Stimulated activated CD8-positive, alpha-beta memory T cell treated with anti-CD3 and anti-CD28 coated beads, Interleukin-7, amount 100 ng/mL, for 48 hours (primary cell): ENCODE data around the gene WDR88.
A peak's percentile ranks its signal among the peaks of the same experiment; 100 is the strongest.
"Not testable (repeated sequence)": the region's sequence is repeated elsewhere in the genome, so short reads cannot be mapped to it uniquely, and the experiment has no call there.

Experiments used
- DNase-seq, 2 donors: peaks; one replicate each; pipeline ENCODE4 v3.0.0-alpha.2; 2020; ENCODE audit warnings: low read depth in 1 of 2; ENCODE audit errors: extremely low read depth in 1 of 2

Gene WDR88

DNA sequence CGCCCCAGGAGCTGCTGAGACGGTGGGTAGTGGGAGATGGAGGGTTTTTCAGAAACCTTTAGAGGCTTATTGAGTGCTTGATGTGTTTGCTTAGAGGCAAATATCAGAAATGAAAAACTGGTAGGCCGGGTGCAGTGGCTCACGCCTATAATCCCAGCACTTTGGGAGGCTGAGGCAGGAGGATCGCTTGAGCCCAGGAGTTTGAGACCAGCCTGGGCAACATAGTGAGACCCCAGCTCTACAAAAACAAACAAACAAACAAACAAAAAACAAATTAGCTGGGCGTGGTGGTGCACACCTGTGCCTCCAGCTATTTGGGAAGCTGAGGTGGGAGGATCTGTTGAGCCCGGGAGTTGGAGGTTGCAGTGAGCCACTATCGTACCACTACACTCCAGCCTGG is 5.2 kb upstream of the WDR88 start:
- DNase-seq: not testable (repeated sequence)

DNA sequence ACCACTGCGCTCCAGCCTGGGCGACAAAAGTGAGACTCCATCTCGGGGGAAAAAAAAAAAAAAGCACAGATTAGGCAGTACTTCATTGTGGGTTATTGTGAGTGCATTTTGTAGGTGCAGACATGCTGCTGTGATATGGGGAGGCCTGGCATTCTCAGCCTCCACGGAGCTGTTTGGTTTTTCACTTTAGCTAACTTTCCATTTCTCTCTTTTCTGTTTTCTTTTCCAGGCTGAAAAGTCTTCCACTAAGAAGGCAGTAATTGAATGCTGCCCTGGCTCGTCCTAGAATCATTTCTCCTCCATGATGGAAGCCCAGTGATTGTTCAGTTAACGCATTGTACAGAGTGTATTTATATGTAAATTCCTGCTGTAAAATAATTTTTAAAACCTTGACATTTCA is 2.0 kb upstream of the WDR88 start:
- DNase-seq: no peak

DNA sequence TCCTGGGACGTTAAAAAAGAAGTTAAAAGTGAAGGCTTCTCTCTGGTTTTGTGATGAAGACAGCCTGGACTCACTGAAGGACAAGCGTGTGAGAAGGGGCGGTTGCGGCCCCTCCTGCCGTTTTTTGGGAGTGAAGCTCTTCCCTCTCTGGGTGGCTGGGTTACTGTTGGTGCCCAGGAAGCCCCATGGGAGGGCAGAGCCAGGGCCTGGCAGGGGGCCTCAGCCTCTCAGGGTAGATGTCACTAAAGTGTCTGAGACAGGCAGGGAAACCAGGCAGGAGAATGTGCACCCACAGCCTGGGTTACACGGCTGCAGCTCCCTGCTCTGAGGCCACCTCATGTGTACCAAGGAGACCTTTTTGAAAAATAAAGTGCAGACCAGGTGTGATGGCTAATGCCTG is 1.5 kb upstream of the WDR88 start:
- DNase-seq: no peak

DNA sequence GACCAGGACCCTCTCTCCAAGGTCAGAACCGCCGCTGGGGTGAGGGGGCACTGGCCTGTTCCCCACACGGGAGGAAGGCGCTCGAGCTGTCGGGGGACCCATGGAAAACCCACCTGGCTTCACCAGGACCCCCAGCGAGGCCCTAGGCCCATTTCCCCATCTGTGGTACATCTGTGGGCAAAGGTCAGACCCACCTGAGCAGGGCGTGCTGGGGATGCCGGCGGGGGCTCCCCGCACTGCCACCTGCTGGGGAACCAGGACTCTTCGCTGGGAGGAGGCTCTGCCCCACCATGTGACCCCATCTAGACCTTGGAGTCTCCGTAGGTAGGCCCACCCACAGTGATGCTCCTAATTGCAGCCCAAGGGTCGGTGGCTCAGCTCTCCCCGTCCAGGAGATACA is 511 bp downstream of the WDR88 start:
- DNase-seq: no peak

DNA sequence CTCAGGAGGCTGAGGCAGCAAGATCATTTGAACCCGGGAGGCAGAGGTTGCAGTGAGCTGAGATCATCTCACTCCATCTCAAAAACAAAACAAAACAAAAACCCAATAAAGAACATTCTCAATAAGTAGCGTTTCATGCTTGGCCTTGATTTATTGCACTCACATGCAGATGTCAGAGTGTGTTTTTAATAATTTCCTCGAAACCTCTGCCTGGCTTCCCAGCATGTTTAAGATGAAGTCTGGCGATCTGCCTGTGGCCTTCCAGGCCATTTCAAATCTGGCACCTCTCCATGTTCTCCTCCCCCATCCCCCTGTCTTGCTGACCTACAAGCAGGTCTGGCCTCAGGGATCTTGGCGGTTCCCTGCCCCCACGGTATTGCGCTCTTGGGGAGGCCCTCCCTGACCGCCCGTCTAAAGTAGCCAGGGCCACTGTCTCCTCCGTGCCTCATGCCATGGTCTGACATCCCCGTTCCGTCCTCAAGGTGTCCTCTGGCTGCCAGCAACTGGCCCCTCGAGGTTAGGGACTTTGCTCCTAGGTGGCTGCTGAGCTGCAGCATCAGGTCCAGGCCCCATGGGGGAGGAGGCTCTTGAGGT is 1.6 kb downstream of the WDR88 start:
- DNase-seq: no peak

DNA sequence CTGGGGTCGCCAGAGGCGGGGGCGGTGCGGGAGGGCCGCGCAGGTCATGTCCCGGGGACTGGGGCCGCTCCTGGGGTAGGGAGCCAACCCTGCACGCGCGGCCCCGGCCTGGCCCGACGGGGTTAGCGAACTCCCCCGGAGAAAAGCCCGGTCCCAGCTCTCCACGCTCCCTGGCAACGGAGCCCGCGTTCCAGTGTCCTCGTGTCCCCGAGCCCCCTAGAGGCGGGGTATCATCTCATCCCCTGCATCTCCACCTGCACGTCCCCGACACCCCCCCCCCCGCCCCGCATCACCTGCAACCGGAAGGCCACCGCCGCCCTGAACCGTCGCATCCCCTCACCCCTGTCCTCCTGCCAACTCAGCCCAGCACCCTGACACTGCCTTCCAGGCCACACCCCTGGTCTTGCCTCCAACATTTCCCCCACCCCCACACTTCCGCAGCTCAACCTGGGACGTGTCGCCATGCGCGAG is 2.7 kb downstream of the WDR88 start:
- peak; percentile 18 to 56 for DNase-seq

DNA sequence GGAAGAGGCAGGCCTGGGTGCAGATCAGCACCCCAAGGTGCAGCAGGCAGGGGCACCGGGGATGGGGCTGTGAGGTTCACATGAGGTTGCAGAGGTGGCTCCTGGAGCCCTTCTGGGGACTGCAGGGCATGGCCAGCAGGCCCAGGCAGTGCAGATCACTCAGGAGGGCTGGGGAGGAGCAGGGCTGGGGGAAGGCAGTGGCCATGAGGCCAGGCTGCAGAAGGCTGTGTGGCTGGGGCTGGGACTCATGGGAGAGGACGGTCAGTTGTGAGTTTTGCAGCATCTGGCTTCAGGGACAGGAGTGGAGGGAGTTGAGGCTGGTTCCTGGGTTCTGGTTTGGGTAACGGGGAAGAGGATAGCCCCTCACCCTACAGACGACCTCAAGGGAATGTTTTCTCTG is 7.3 kb downstream of the WDR88 start:
- DNase-seq: no peak

DNA sequence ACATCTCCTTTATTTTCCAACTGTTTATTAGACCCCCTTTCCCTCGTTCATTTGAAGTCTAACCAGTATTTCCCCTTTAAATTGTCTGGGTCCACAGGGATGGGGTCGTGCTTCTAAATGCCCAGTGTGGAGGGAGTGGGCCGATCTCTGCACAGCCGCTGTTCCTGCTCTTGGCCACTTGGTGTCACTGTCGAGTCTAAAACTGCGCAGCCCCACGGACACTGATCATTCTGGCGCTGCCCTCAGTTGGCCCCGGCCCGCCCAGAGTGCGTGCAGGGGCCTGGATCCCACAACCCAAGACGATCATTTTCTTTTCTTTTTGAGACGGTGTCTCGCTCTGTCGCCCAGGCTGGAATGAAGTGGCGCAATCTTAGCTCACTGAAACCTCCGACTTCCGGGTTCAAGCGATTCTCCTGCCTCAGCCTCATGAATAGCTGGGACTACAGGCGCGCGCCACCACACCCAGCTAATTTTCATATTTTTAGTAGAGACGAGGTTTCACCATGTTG is 12.0 kb downstream of the WDR88 start:
- peak; percentile 27 for DNase-seq

DNA sequence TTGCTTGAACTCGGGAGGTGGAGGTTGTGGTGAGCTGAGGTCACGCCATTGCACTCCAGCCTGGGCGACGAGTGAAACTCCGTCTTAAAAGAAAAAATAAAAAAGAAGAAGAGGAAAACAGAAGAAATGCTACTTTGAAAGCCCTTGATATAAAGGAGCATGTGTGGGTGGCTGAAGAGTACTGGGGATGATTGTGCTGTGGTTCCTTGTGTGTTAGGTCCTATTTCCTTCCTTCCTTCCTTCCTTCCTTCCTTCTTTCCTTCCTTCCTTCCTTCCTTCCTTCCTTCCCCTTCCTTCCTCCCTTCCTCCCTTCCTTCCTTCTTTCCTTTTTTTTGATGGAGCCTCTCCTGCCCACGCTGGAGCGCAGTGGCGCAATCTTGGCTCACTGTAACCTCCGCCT is 14.3 kb downstream of the WDR88 start:
- DNase-seq: no peak

DNA sequence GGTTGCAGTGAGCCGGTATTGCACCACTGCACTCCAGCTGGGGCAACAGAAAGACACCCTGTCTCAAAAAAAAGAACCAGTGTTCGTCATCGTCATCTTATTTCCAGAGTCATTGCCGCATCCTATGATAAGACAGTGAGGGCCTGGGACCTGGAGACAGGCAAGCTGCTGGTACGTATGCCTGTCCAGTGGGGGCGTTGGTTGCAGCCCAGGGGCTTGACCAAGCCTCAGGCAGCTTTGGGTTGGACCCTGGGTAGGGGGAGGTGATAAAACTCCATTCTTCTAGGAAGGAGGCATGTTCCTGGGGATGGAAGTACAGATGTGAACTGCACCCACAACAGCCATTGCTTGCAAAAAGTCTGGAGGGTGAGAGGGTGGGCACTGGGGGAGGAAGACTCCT is 15.6 kb downstream of the WDR88 start:
- no peak for DNase-seq

DNA sequence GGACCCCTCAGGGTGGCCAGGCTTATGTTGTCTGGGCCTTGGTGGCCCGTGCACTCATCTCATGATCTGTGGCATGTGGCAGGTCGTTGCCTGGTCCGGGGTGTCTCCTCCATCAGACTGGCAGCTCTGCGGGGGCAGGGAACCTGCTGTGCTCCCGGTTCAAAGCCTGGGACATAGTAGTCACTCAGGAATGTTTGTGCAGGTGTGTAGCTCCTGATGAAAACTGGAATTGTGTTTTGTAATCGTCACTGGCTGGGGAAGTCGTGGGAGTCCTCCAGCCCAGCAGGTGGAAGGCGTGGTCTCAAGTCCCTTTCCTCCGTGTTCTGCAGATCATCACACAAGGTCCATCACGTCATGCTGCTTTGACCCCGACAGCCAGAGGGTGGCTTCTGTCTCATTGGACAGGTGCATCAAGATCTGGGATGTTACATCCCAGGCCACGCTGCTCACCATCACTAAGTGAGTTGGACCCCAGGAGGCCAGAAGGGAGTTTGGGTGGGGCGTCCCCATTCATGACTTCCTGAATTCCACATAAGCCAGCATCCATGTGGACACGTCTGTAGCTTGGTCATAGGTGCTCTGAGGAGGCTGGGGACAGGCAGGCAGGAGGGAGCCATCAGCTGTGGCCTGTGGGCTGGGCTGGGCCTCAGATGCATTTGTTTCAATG is 19.1 kb downstream of the WDR88 start:
- no peak for DNase-seq

DNA sequence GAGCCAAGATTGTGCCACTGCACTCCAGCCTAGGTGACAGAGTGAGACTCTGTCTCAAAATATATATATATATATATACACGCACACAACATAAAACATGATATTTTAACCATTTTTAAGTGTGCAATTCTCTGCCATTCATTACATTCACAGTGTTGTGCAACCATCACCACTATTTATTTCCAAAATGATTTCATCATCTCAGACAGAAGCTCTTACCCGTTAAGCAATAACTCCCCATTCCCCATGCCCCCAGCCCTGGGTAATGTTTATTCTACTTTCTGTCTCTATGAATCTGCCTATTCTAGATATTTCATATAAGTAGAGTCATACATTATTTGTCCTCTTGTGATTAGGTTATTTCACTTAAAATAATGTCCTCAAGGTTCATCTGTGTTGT is 20.3 kb downstream of the WDR88 start:
- DNase-seq: no peak

DNA sequence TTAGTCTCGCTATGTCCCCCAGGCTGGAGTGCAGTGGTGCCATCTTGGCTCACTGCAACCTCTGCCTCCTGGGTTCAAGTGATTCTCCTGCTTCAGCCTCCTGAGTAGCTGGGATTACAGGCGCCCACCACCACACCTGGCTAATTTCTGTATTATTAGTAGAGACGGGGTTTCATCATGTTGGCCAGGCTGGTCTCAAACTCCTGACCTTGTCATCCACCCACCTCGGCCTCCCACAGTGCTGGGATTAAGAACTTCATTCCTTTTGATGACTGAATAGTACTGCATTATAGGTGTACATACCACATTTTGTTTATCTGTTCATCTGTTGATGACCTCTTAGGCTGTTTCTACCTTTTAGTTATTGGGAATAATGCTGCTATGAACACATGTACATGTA is 20.7 kb downstream of the WDR88 start:
- not testable (repeated sequence) for DNase-seq

DNA sequence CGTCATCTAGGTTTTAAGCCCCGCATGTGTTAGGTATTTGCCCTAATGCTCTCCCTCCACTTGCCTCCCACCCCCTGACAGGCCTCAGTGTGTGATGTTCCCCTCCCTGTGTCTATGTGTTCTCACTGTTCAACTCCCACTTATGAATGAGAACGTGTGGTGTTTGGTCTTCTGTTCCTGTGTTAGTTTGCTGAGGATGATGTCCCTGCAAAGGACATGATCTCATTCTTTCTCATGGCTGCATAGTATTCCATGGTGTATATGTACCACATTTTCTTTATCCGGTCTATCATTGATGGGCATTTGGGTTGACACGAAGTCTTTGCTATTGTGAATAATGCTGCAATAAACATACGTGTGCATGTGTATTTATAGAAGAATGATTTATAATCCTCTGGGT is 22.4 kb downstream of the WDR88 start:
- not testable (repeated sequence) for DNase-seq

DNA sequence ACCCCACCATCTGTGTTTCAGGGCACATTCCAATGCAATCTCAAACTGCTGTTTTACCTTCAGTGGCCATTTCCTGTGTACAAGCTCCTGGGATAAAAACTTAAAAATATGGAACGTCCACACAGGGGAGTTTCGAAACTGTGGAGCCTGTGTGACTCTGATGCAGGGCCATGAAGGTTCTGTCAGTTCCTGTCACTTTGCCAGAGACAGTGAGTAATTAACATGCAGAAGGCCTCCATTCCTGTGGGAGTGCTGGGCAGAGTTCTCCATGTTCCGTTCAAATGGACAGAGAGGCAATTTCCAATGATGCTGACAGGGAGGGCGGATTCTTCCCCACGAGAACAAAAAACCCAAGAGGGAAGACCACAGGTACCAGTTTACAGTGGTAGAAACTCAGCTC is 24.4 kb downstream of the WDR88 start:
- no peak for DNase-seq

DNA sequence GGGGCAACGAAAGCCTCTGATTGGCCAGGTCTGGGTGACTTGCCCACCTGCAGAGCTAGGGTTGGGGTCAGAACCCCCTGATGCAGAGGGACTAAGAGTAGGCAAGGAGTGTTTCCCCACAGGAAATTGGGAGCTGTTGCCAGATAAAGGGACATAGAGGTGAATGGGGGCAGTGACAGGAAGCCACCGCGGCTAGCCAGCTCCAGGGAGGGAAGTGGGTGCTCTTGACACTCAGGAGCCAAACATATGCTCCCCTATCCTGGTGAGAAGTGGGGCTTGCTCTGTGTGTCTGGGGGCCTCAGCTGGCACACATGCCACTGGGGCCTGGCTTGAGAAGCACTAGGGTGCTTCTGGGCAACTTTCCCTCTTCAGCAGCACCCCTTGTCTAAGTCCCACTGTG is 26.0 kb downstream of the WDR88 start:
- DNase-seq: no peak

DNA sequence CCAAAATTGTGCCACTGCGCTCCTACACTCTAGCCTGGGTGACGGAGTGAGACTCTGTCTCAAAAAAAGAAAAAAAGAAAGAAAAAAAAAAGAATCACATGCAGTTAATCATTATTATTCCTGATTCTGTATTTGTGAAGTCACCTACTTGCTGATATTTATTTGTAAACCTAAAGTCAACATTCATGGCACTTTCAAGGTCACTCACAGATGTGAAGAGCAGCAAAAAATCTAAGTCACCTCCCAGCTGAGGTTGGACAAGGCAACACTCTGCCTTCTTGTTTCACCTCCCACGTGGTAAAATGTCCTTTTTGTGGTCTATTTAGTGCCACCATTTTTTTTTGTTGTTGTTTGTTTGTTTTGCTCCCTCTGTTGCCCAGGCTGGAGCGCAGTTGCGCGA is 26.5 kb downstream of the WDR88 start:
- DNase-seq: no peak

DNA sequence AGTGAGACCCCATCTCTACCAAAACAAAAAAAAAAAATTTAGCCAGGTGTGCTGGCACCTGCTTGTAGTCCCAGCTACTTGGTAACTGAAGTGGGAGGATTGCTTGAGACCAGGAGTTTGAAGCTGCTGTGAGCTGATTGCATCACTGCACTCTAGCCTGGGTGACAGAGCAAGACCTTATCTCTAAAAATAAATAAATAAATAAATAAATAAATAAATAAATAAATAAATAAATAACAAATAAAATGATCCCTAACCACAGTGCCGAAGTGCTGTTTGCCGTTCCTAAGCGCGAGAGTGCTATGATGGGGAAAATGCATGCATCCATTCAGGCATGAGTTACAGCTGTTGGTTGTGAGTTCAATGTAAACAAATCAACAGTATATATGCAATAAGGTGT is 27.2 kb downstream of the WDR88 start:
- no peak for DNase-seq

DNA sequence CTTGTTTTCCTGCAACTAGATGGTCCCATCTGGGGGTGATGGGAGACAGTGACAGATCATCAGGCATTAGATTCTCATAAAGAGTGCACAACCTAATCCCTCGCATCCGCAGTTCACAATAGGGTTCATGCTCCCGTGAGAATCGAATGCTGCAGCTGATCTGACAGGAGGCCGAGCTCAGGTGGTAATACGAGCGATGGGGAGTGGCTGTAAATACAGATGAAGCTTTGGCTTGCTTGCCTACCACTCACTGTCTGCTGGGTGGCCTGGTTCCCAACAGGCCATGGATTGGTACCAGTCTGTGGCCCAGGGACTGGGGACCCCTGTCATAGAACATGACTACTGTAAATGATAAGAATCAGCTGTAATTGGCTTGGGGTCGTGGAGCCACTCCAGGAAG is 28.0 kb downstream of the WDR88 start:
- no peak for DNase-seq

DNA sequence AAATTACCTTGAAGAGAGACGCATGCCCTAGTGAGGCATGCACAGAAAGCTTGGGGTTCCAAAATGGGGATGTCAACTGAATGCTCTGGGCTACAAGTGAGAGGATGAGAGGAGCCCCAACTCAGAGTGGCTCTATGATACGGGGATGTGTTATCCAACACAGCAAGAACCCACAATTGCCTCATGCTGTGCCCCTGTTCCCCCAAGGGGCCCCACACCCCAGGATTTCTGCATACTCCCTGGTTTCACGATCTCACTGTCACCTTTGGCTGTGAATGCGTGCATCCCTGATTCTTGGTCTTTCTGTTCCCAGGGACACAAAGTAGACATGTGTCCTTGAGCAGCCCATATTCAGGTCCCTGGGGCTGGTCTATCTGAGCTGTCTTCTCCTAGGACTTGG is 29.3 kb downstream of the WDR88 start:
- DNase-seq: no peak

DNA sequence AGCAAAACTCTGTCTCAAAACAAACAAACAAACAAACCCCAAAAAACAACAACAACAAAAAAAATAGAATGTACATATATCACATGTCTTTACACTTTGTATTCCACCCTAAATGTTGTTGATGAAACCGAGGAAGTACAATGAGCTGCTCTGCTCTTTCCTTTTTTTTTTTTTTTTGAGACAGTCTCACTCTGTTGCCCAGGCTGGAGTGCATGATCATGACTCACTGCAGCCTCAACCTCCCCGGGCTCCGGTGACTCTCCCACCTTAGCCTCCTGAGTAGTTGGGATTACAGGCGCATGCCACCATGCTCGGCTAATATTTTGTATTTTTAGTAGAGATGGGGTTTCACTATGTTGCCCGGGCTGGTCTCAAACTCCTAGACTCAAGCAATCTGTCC is 31.6 kb downstream of the WDR88 start:
- DNase-seq: no peak

DNA sequence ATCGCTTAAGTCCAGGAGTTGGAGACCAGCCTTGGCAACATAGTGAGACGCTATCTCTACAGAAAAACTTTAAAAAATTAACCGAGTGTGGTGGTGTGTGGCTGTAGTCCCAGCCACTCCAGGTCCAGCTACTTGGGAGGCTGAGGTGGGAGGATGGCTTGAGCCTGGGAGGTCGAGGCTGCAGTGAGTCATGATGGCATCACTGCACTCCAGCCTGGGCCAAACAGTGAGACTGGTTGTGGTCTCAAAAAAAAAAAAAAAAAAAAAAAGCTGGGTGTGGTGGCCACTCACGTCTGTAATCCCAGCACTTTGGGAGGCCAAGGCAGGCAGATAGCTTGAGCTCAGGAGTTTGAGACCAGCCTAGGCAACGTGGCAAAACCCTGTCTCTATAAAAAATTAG is 34.1 kb downstream of the WDR88 start:
- not testable (repeated sequence) for DNase-seq

DNA sequence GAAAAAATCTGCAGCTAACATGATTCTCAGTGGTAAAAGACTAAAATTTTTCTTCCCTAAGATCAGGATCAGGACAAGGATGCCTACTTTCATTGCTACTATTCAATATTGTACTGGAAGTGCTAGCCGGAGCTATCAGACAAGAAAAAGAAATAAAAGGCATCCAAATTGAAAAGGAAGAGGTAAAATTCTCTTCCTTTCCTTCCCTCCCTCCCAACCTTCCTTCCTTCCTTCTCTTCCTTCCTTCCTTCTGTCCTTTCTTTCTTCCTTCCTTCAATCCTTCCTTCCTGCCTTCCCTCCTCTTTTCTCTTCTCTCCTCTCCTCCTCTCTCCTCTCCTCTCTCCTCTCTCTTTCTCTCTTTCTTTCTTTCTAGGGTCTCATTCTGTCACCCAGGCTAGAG is 35.5 kb downstream of the WDR88 start:
- no peak for DNase-seq
